ENCODE data around the gene UTP14C. TPM values are rescaled to one million over a fixed set of nuclear protein-coding genes. Genes with fewer than 3 reads are reported as not detected.

The UTP14C gene
- total RNA-seq, 3 donors from 2014 or later: 17.3 to 22.2 (median 20.3) TPM

DNA sequence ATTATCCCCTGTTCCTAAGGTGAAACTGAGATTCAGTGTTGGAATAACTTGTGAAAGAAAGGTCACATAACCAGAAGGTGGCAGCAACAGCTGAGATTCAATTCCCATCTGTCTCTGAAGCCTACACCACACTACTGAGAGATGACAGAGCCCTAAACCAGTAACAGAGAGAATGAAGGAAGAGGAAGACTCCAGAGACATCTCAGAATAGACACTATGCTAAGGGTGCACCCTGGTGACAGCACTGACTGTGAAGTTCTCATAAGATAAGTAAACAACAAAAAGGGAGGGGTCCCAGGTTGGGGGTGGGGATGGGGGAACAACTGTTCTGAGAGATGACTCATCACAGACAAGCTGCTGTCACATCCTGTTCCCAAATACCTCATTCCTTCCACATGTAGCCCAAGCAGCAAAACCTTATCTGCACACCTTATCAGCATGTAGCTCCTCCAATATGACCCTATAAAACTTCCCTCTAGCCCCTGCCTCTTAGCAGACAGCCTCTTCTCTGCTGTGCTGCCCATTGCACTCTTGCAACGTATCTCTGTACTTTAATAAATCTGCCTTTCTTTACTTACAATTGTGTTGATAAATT is 46.5 kb downstream of the UTP14C start:
- no peaks in the 10 kb centered on the region for H3K4me1 ChIP-seq
- H3K9me3 ChIP-seq: peaks cover 33 to 52% of the 10 kb centered on the region in 2 donors
- no peak overlapping the region for H3K4me3 ChIP-seq
- H3K36me3 ChIP-seq: no peaks in the 10 kb centered on the region
- H3K27ac ChIP-seq: no peak overlapping the region
- intact Hi-C loops (cut with DNase I; ENCODE audit: low total_unique reads): no loop called here
- TF ChIP-seq CTCF (IDR thresholded peaks at IDR 0.05): no peak
- TF ChIP-seq POLR2A (IDR thresholded peaks at IDR 0.05): no peak
- TF ChIP-seq POLR2AphosphoS5 (IDR thresholded peaks at IDR 0.05): no peak
- no peak for DNase-seq (ENCODE audit: low spot score in 2 of 2)
- no peaks in the 10 kb centered on the region for H3K27me3 ChIP-seq

Other genes with a start within 250 kb of the UTP14C start
- 10 to 100 TPM; 16.2 to 35.7 (median 16.4) TPM for gene DHRS12, start 220.5 kb upstream of the UTP14C start, total RNA-seq
- gene TMEM272, start 179.5 kb upstream of the UTP14C start, total RNA-seq: under 1 TPM in 2 of 3 donors, not detected in 1; under 0.01 to 0.16 TPM
- not detected for gene CCDC70, start 162.7 kb upstream of the UTP14C start, total RNA-seq
- gene ATP7B, start 13.2 kb upstream of the UTP14C start, total RNA-seq: 1 to 10 TPM; 6.9 to 9.2 (median 7.2) TPM
- gene ALG11, start 12.3 kb upstream of the UTP14C start, total RNA-seq: 10 to 100 TPM; 25.6 to 29.0 (median 28.1) TPM
- gene NEK5, start 104.4 kb downstream of the UTP14C start, total RNA-seq: 1 to 10 TPM in 1 of 3 donors, under 1 TPM in 2; 0.16 to 2.9 (median 0.98) TPM
- 10 to 100 TPM; 12.5 to 16.8 (median 16.7) TPM for gene NEK3, start 134.9 kb downstream of the UTP14C start, total RNA-seq

Measured in breast epithelium (tissue), 4 donors.